Ascending aorta (tissue), 2 donors: Measurements from ENCODE around the gene MRPS25. TPM values are rescaled to one million over a fixed set of nuclear protein-coding genes. Genes with fewer than 3 reads are reported as not detected.

Experiments used
- DNase-seq, 2 donors: peaks; one replicate each; pipeline ENCODE4 v3.0.0-alpha.2; 2019; ENCODE audit warnings: low spot score in 2 of 2
- H3K27ac ChIP-seq, 2 donors: fragments of 200-600 bp; sonication (generic); one replicate each; pipeline ENCODE4 v1.5.1; 2016 to 2017; ENCODE audit warnings: mild to moderate bottlenecking in 1 of 2
- H3K27me3 ChIP-seq: fragments of 200-600 bp; sonication (generic); one replicate; pipeline ENCODE4 v1.5.1; 2017
- H3K36me3 ChIP-seq, 2 donors: fragments of 200-600 bp; sonication (generic); one replicate each; pipeline ENCODE4 v1.5.1; 2016
- H3K4me1 ChIP-seq, 2 donors: fragments of 200-600 bp; sonication (generic); one replicate each; pipeline ENCODE4 v1.5.1; 2016 to 2017; ENCODE audit warnings: mild to moderate bottlenecking in 1 of 2
- H3K4me3 ChIP-seq, 2 donors: fragments of 200-600 bp; sonication (generic); one replicate each; pipeline ENCODE4 v1.5.1; 2016 to 2017; ENCODE audit warnings: mild to moderate bottlenecking in 1 of 2
- H3K9me3 ChIP-seq, 2 donors: fragments of 200-600 bp; sonication (generic); one replicate each; pipeline ENCODE4 v1.5.1; 2016
- intact Hi-C: fragments of 100-400 bp; cut with DNase I; formaldehyde crosslinking; loops from one replicate; pipeline ENCODE4 v1.15.1; 2023
- total RNA-seq: library from RNA; depleted of rRNA; stranded (reverse); fragments of >200 nt; gene quantifications from one replicate; pipeline ENCODE4 v1.1.0, GENCODE V29; 2016
- TF ChIP-seq, protein P1 (sequence below), 3 experiments: fragments of 200-600 bp in 2 of 3; fragments of 450-650 bp in 1 of 3; sonication (generic) in 2 of 3; IDR thresholded peaks; one replicate each; pipeline ENCODE4 v1.5.1; 2016 to 2019; ENCODE audit warnings: antibody characterized with exemption in 3 of 3, mild to moderate bottlenecking in 1 of 3, moderate library complexity in 1 of 3

Gene MRPS25
- total RNA-seq, result 8.1 TPM

DNA sequence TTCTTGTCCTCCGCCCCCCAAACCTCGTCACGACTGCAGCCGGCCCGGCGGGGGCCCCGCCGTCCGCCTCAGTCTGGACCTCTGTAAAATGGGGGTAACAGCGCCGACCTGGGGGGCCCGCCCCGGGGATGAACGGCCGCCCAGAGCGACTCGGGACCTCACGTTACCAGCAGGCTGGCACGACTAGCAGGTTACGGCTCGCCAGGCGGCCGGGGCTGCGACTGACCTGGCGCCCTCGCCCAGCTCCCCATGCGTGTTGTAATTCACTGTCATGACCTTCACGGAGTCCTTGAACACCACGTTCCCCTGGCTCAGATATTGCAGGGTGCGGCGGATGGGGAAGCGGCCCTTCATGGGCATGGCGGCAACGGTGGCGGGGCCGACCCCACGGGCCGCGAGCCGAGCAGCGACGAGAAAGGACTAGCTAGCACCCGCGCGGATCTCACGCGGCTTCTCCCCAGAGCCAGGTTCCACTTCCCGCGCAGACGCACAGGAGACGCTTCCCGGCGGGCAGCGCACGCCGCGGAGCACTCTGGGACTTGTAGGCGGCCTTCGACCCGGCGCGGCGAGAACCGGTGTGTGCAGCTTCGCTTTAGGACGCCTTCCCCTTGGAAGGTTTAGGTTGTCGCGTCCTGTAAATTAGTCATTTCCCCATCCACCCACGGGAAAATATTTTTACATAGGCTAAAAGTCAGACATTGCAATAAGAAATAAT lies at the start of gene MRPS25:
Gene MRPS25 (minus strand): TSS at position 481 of the 715 bp plus-strand sequence. CDS start 121 bp downstream, at position 360.
- DNase-seq, result peak; percentile 62 to 95
- Histone ChIP-seq H3K27ac (peak within 1 kb of the TSS; percentile 69 to 71), H3K27me3 (no peaks in the 10 kb centered on the region), H3K36me3 (peaks cover 0 to 5% of the 10 kb centered on the region in 2 donors), H3K4me3 (peak within 1 kb of the TSS; percentile 69 to 95), H3K9me3 (no peaks in the 10 kb centered on the region), H3K4me1 (peaks cover 0 to 5% of the 10 kb centered on the region in 2 donors)
- TF ChIP-seq, protein P1, sequence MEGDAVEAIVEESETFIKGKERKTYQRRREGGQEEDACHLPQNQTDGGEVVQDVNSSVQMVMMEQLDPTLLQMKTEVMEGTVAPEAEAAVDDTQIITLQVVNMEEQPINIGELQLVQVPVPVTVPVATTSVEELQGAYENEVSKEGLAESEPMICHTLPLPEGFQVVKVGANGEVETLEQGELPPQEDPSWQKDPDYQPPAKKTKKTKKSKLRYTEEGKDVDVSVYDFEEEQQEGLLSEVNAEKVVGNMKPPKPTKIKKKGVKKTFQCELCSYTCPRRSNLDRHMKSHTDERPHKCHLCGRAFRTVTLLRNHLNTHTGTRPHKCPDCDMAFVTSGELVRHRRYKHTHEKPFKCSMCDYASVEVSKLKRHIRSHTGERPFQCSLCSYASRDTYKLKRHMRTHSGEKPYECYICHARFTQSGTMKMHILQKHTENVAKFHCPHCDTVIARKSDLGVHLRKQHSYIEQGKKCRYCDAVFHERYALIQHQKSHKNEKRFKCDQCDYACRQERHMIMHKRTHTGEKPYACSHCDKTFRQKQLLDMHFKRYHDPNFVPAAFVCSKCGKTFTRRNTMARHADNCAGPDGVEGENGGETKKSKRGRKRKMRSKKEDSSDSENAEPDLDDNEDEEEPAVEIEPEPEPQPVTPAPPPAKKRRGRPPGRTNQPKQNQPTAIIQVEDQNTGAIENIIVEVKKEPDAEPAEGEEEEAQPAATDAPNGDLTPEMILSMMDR (IDR thresholded peaks at IDR 0.05), result no peak
- intact Hi-C loops, result loop anchor here (2.0 to 10.0 kb wide), 2 partner anchors 34 to 120 kb away; partner anchors contain the start of genes NR2C2 and RBSN

- Histone ChIP-seq H3K4me1 (no peaks in the 10 kb centered on the region), H3K27me3 (peaks cover 5% of the 10 kb centered on the region), H3K9me3 (no peaks in the 10 kb centered on the region), H3K27ac (no peak overlapping the region), H3K36me3 (no peaks in the 10 kb centered on the region), H3K4me3 (no peak overlapping the region)
- DNase-seq, result no peak
- TF ChIP-seq, protein P1 (IDR thresholded peaks at IDR 0.05), result no peak
- intact Hi-C loops, result no loop called here
These were observed 48.8 kb upstream of the MRPS25 start for GRCh38 chr3:15113884-15114283.

- Histone ChIP-seq H3K4me1 (no peaks in the 10 kb centered on the region), H3K27ac (no peak overlapping the region), H3K4me3 (no peak overlapping the region), H3K9me3 (no peaks in the 10 kb centered on the region), H3K27me3 (peaks cover 1% of the 10 kb centered on the region), H3K36me3 (no peaks in the 10 kb centered on the region)
- DNase-seq, result no peak
- intact Hi-C loops, result no loop called here
- TF ChIP-seq, protein P1 (IDR thresholded peaks at IDR 0.05), result no peak
These were observed 48.4 kb upstream of the MRPS25 start for GRCh38 chr3:15113471-15113870.

DNA sequence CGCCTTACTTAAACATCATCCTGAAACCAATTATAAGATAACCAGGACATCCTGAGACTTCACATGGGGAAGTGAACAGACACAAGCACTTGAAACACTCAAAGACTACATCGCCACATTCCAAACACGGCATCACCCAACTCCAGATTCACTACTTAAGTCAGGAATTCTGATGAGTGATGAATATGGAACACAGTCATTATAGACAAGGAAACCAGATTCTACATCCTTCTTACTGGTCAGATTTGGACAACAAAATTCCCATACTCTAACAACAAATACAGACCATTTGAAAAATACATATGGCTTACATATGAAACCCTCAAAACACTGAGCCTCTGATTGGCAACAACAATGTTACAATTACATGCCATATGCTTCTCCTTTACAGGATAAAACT lies 46.9 kb upstream of the MRPS25 start:
- Histone ChIP-seq H3K27ac (no peak overlapping the region), H3K4me1 (no peaks in the 10 kb centered on the region), H3K4me3 (no peak overlapping the region), H3K36me3 (no peaks in the 10 kb centered on the region), H3K9me3 (no peaks in the 10 kb centered on the region), H3K27me3 (no peaks in the 10 kb centered on the region)
- no peak for DNase-seq
- TF ChIP-seq, protein P1 (IDR thresholded peaks at IDR 0.05), result no peak
- intact Hi-C loops, result no loop called here

DNA sequence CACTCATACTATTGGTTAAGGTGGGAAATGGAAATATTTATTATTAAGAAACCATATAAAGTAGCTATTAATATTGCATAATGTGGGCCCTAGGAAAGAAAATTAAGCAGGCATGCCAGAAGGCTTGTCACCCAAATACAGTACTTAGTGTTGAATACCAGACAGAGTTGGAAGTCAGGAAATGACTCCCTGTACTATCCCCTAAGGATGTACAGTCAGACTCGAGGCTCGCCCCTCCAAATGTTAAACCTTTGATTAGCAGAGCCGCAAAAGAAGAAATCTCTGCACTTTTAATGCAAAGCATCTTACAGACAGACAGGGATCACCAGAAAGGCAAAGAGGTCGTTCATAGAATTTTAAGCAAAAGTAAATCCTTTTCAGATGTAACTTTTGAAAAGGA lies 45.1 kb upstream of the MRPS25 start:
- Histone ChIP-seq H3K27me3 (no peaks in the 10 kb centered on the region), H3K9me3 (no peaks in the 10 kb centered on the region), H3K36me3 (no peaks in the 10 kb centered on the region), H3K27ac (no peak overlapping the region), H3K4me1 (no peaks in the 10 kb centered on the region), H3K4me3 (no peak overlapping the region)
- DNase-seq, result no peak
- intact Hi-C loops, result no loop called here
- TF ChIP-seq, protein P1 (IDR thresholded peaks at IDR 0.05), result no peak
